Sigmoid colon (tissue), 7 donors: ENCODE measurements around the gene FIBIN. TPM values are rescaled to one million over a fixed set of nuclear protein-coding genes. Genes with fewer than 3 reads are reported as not detected.
"Not testable (repeated sequence)": the region's sequence is repeated elsewhere in the genome, so short reads cannot be mapped to it uniquely, and the experiment has no call there.

Experiments used
- DNase-seq: peaks from one replicate; pipeline ENCODE4 v3.0.0-alpha.2; 2019
- H3K27ac ChIP-seq, 4 donors: fragments of 200-600 bp; sonication (generic); one replicate each; pipeline ENCODE4 v1.5.1; 2016 to 2019; ENCODE audit warnings: mild to moderate bottlenecking in 1 of 4
- H3K27me3 ChIP-seq, 3 donors: fragments of 200-600 bp; sonication (generic); one replicate each; pipeline ENCODE4 v1.5.1; 2019; ENCODE audit warnings: mild to moderate bottlenecking in 1 of 3
- H3K36me3 ChIP-seq, 4 donors: fragments of 200-600 bp; sonication (generic); one replicate each; pipeline ENCODE4 v1.5.1; 2016 to 2019
- H3K4me1 ChIP-seq, 4 donors: fragments of 200-600 bp; sonication (generic); one replicate each; pipeline ENCODE4 v1.5.1; 2017 to 2019
- H3K4me3 ChIP-seq, 4 donors: fragments of 200-600 bp; sonication (generic); one replicate each; pipeline ENCODE4 v1.5.1; 2017 to 2019; ENCODE audit warnings: mild to moderate bottlenecking in 2 of 4, moderate library complexity in 1 of 4
- H3K9me3 ChIP-seq, 4 donors: fragments of 200-600 bp in 3 of 4; sonication (generic) in 3 of 4; one replicate each; pipeline versions ENCODE4 v1.5.1 to v1.6.1; 2013 to 2019
- EP300 ChIP-seq, 4 donors: sonication (generic); formaldehyde crosslinking; IDR thresholded peaks; one replicate each; pipeline ENCODE4 v1.6.1; 2017; ENCODE audit warnings: antibody characterized with exemption in 4 of 4
- POLR2A ChIP-seq, 2 donors: fragments of 450-650 bp; IDR thresholded peaks; one replicate each; pipeline ENCODE4 v1.6.1; 2016; ENCODE audit warnings: antibody characterized with exemption in 2 of 2, mild to moderate bottlenecking in 2 of 2, moderate library complexity in 2 of 2
- POLR2AphosphoS5 ChIP-seq, 4 donors: sonication (generic); formaldehyde crosslinking; IDR thresholded peaks; one replicate each; pipeline ENCODE4 v1.6.1; 2017; ENCODE audit warnings: antibody characterized with exemption in 4 of 4
- WGBS, 2 donors: extraction: QIAGEN DNeasy Blood & Tissue Kit; methylation state at CpG; one replicate each; pipeline ENCODE4 v1.1.7; 2013; 5-methylcytosine and 5-hydroxymethylcytosine counted together
- intact Hi-C: fragments of 100-400 bp; cut with DNase I; formaldehyde crosslinking; loops from one replicate; pipeline ENCODE4 v1.15.1; 2023
- polyA plus RNA-seq, 3 donors: library from polyadenylated mRNA; stranded (reverse); fragments of 200-250 nt; gene quantifications; one replicate each; pipeline ENCODE4 v1.2.3, GENCODE V29; 2013
- total RNA-seq, 4 donors: library from RNA; depleted of rRNA; stranded (reverse); fragments of >200 nt; gene quantifications; one replicate each; pipeline ENCODE4 v1.1.0, GENCODE V29; 2016
- TF ChIP-seq, protein P1 (sequence below), 4 experiments: fragments of 450-650 bp in 3 of 4; fragments of 200-600 bp in 1 of 4; IDR thresholded peaks; one replicate each; pipeline ENCODE4 v1.5.1; 2016 to 2019; ENCODE audit warnings: antibody characterized with exemption in 4 of 4, mild to moderate bottlenecking in 3 of 4, moderate library complexity in 2 of 4
- donor health status: healthy with polysubstance abuse.
- donor health status: Bipolar disorder and iron deficiency.
- donor health status: healthy.

Gene FIBIN
- total and polyA plus RNA-seq, 7 donors = 0.46 to 54.6 (median 29.1) TPM

DNA sequence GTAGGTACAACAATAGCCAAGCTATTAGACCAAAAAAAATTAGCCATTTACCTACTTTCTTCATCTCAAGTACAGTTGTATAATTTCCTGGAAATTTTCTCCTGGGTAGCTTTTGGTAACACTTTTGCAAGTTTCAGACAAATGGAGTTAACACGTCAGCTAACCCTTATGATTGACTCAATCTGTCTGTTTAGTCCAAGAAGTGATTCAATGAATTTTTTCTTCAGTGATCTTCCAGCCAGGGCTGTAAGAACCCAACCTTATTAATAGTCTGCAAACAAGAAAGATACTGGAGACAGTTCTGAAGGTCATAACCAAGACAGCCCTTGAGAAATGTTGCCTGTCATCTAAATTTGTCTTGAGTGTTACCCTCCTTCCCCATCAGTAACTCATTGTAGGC is 30.1 kb upstream of the FIBIN start:
- Histone ChIP-seq H3K4me1 (peaks cover 0 to 15% (median 6%) of the 10 kb centered on the region in 4 donors), H3K27me3 (no peaks in the 10 kb centered on the region), H3K36me3 (no peaks in the 10 kb centered on the region), H3K27ac (peak overlapping the region in 3 of 4 donors; percentile 28 to 51 (median 42)), H3K9me3 (no peaks in the 10 kb centered on the region), H3K4me3 (no peak overlapping the region)
- intact Hi-C loops = no loop called here
- DNase-seq = no peak
- WGBS, 2 donors = 67 to 78% methylated on average over 1 of the region's 1 CpG
- no peak for TF ChIP-seq POLR2A (IDR thresholded peaks at IDR 0.05)
- TF ChIP-seq, protein P1, sequence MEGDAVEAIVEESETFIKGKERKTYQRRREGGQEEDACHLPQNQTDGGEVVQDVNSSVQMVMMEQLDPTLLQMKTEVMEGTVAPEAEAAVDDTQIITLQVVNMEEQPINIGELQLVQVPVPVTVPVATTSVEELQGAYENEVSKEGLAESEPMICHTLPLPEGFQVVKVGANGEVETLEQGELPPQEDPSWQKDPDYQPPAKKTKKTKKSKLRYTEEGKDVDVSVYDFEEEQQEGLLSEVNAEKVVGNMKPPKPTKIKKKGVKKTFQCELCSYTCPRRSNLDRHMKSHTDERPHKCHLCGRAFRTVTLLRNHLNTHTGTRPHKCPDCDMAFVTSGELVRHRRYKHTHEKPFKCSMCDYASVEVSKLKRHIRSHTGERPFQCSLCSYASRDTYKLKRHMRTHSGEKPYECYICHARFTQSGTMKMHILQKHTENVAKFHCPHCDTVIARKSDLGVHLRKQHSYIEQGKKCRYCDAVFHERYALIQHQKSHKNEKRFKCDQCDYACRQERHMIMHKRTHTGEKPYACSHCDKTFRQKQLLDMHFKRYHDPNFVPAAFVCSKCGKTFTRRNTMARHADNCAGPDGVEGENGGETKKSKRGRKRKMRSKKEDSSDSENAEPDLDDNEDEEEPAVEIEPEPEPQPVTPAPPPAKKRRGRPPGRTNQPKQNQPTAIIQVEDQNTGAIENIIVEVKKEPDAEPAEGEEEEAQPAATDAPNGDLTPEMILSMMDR (IDR thresholded peaks at IDR 0.05) = no peak
- TF ChIP-seq POLR2AphosphoS5 (IDR thresholded peaks at IDR 0.05) = no peak
- no peak for TF ChIP-seq EP300 (IDR thresholded peaks at IDR 0.05)

DNA sequence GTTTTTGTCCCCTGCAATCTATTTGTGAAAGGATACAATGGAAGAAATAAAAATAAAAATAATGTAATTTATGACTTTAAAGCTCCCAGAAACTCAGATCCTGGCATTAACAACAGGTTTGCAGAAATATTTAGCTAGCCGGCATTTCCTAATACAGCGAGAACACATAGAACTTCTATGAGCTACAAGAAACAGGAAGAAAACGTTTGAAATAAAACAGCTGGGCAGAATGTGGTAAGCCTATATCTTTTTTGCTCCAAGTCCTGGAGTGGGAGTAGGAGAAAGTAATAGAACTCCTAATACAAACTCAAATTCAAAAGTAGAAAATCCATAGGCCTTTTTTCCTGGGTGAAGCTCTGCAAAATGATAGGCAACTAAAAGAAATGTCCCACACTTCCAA is 29.6 kb upstream of the FIBIN start:
- no peaks in the 10 kb centered on the region for H3K36me3 ChIP-seq

DNA sequence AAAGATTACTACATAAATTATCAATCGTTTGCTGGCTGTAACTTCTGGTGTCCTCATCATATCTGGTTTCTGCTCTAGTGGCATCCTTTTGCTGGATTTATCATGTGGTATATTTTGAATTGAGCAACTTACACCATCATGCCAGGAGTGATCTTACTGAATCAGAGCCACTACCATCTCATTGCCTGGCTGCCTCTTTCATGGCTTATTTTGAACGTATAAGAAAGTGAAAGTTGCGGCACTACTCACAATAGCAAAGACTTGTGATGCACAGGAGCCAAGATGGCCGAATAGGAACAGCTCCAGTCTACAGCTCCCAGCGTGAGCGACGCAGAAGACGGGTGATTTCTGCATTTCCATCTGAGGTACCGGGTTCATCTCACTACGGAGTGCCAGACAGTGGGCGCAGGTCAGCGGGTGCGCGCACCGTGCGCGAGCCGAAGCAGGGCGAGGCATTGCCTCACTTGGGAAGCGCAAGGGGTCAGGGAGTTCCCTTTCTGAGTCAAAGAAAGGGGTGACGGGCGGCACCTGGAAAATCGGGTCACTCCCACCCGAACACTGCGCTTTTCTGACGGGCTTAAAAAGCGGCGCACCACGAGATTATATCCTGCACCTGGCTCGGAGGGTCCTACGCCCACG is 28.9 kb upstream of the FIBIN start:
- 92 to 95% methylated on average over 31 to 32 of the region's 32 CpGs for WGBS, 2 donors
- Histone ChIP-seq H3K4me1 (peaks cover 0 to 15% (median 6%) of the 10 kb centered on the region in 4 donors), H3K27ac (peak overlapping the region in 2 of 4 donors; percentile 42 to 51)
- H3K27me3 ChIP-seq, DNase-seq, H3K9me3 ChIP-seq, intact Hi-C loops, H3K4me3 ChIP-seq, H3K36me3 ChIP-seq: not testable (repeated sequence)

More for the DNA sequence above, 29.6 kb upstream of the FIBIN start:
- 74 to 79% methylated on average over 3 of the region's 3 CpGs for WGBS, 2 donors
- TF ChIP-seq POLR2AphosphoS5 (IDR thresholded peaks at IDR 0.05) = peak in 1 of 4 donors; percentile 32
- TF ChIP-seq POLR2A (IDR thresholded peaks at IDR 0.05) = no peak
- no peak for DNase-seq
- Histone ChIP-seq H3K4me1 (peaks cover 0 to 15% (median 6%) of the 10 kb centered on the region in 4 donors), H3K9me3 (no peaks in the 10 kb centered on the region), H3K4me3 (no peak overlapping the region), H3K27me3 (no peaks in the 10 kb centered on the region), H3K27ac (peak overlapping the region in 2 of 4 donors; percentile 42 to 51)
- intact Hi-C loops = no loop called here

DNA sequence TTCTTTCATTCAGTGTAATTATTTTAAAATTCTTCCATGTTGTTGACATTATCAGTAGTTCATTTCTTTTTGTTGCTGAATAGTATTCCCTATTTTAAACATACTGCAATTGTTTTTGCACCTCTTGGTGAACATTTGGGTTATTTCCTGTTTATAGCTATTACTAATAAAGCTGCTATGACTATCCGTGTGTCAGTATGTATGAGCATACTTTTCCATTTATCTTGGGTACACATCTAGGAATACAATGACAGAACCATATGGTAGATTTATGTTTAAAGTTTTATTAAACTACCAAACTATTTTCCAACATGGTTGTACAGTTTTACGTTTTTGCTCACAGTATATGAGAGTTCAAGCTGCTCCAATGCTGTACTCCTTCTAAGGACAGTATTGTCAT is 22.0 kb upstream of the FIBIN start:
- Histone ChIP-seq H3K27ac (no peak overlapping the region), H3K27me3 (no peaks in the 10 kb centered on the region), H3K36me3 (no peaks in the 10 kb centered on the region), H3K9me3 (no peaks in the 10 kb centered on the region), H3K4me1 (peaks cover 0 to 30% (median 20%) of the 10 kb centered on the region in 4 donors), H3K4me3 (no peak overlapping the region)
- no peak for DNase-seq
- no peak for TF ChIP-seq POLR2A (IDR thresholded peaks at IDR 0.05)
- no peak for TF ChIP-seq POLR2AphosphoS5 (IDR thresholded peaks at IDR 0.05)
- TF ChIP-seq, protein P1 (IDR thresholded peaks at IDR 0.05) = no peak
- TF ChIP-seq EP300 (IDR thresholded peaks at IDR 0.05) = no peak
- intact Hi-C loops = no loop called here
- WGBS, 2 donors = 67 to 73% methylated on average over 2 of the region's 2 CpGs

DNA sequence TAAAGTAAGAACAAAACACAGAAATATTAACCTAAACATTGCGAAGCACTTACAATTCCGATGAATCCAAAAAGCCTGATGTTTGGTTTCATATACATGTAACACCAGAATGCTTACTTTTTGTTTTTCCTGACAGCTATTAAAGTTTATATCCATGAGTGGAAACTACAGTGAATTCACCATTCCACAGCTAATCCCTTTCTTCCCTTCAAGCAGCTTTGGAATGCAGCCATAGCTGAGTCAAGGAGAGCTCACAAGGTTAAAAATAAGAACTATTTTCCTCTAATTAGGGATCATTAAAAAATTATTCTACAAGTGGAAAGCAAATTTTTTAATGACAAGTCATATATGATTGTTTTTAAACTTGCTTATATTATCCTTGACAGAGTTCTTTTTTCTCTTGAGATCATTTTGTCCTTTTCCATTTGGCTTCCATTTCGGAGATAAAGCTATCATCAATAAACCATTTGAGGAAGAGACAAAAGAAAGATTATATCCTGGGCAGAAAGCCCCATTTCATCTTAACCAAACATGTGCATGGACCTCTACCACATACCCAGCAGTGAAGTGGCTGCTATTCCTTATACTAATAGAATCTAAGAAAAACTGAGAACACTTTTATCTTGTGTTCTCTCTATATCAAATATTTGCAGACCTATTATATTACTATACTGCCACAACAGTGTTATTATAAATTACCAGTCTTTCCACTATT is 19.7 kb upstream of the FIBIN start:
- H3K27ac ChIP-seq = peak overlapping the region in 3 of 4 donors; percentile 38 to 52 (median 47)
- TF ChIP-seq POLR2A (IDR thresholded peaks at IDR 0.05) = no peak
- TF ChIP-seq POLR2AphosphoS5 (IDR thresholded peaks at IDR 0.05) = no peak
- TF ChIP-seq, protein P1 (IDR thresholded peaks at IDR 0.05) = no peak
- TF ChIP-seq EP300 (IDR thresholded peaks at IDR 0.05) = no peak

More for the DNA sequence above, 19.7 kb upstream of the FIBIN start:
- Histone ChIP-seq H3K27me3 (no peaks in the 10 kb centered on the region), H3K36me3 (no peaks in the 10 kb centered on the region), H3K4me1 (peaks cover 0 to 30% (median 20%) of the 10 kb centered on the region in 4 donors), H3K9me3 (no peaks in the 10 kb centered on the region), H3K4me3 (no peak overlapping the region)
- DNase-seq = no peak
- WGBS, 2 donors = 74% methylated on average over 3 of the region's 3 CpGs
- intact Hi-C loops = no loop called here
